Coronary artery (tissue), 2 donors: Measurements from ENCODE around the gene CYFIP2.

Experiments
- DNase-seq: peaks from one replicate; pipeline ENCODE4 v3.0.0-alpha.2; 2017; ENCODE audit warnings: low spot score
- H3K27ac ChIP-seq, 2 donors: fragments of 200-600 bp; sonication (generic); one replicate each; pipeline ENCODE4 v1.5.1; 2016 to 2019
- H3K4me3 ChIP-seq: fragments of 200-600 bp; sonication (generic); 2 replicates; pipeline ENCODE4 v1.5.1; 2016; ENCODE audit warnings: mild to moderate bottlenecking, moderate library complexity
- TF ChIP-seq, protein P1 (sequence below): fragments of 200-600 bp; sonication (generic); IDR thresholded peaks from one replicate; pipeline ENCODE4 v1.5.1; 2019; ENCODE audit warnings: antibody characterized with exemption

CYFIP2 gene

DNA sequence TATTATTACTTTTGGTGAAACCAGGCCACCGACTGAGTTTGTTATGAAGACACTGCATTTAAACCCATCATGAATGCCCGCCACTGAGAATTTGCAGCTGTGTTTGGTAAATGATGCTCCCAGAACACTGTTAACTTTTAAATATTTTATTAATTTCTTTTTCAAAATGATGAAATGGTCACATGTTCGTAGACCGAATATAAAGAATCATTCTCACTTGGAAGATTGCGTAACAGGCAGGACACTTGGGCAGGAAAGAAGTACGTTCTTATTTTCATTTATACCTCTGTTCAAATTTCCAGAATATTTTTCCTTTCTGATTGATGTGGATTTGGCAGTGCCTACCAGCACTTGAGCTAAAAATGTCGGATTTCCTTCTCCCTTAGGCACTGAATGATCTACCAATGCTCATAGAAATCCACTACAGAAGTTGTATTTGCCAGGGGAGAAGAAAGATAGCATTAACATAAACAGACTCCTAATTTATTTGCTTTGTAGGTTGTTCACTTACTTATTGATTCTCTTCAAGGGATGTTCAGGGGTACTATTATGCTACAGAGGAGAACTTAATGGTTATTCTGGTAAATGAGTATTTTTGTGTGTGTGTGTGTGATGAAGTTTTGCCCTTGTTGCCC, 13.8 kb downstream of the CYFIP2 start:
- Histone ChIP-seq H3K27ac (peak overlapping the region; percentile 29 to 73), H3K4me3 (no peak overlapping the region)
- DNase-seq, result no peak
- TF ChIP-seq, protein P1, sequence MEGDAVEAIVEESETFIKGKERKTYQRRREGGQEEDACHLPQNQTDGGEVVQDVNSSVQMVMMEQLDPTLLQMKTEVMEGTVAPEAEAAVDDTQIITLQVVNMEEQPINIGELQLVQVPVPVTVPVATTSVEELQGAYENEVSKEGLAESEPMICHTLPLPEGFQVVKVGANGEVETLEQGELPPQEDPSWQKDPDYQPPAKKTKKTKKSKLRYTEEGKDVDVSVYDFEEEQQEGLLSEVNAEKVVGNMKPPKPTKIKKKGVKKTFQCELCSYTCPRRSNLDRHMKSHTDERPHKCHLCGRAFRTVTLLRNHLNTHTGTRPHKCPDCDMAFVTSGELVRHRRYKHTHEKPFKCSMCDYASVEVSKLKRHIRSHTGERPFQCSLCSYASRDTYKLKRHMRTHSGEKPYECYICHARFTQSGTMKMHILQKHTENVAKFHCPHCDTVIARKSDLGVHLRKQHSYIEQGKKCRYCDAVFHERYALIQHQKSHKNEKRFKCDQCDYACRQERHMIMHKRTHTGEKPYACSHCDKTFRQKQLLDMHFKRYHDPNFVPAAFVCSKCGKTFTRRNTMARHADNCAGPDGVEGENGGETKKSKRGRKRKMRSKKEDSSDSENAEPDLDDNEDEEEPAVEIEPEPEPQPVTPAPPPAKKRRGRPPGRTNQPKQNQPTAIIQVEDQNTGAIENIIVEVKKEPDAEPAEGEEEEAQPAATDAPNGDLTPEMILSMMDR, result no peak

DNA sequence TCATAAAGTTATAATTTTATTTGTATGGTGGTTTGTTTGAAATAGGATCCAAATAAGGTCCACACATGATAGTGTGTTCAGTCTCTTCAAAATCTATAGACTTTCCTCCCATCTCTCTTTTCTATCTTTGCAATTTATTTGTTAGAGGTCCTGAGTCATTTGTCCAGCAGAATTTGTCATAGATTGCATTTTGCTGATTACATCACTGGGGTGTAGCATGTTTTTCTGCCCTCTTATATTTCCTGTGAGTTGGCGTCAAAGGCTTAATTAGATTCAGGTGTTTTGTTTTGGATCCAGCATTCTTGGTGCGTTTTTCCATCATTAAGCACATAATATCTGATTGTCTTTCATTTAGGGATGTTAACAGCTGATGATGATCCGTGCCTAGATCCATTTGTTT, 15.0 kb downstream of the CYFIP2 start:
- no peak overlapping the region for H3K27ac ChIP-seq
- H3K4me3 ChIP-seq, result no peak overlapping the region
- DNase-seq, result no peak
- TF ChIP-seq, protein P1, result no peak

DNA sequence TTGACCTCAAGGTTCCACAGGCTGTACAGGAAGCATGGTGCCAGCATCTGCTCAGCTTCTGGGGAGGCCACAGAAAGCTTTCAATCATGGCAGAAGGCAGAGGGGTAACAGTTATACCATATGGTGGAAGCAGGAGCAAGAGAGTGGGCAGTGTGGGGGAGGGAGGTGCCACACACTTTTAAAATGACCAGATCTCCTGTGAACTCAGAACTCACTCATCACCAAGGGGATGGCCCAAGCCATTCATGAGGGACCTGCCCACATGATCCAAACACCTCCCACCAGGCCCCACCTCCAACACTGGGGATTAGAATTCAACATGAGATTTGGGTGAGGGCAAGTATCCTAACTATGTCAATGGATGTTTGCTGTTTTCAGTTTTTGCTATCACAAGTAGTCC, 16.2 kb downstream of the CYFIP2 start:
- DNase-seq, result no peak
- TF ChIP-seq, protein P1, result no peak
- Histone ChIP-seq H3K27ac (no peak overlapping the region), H3K4me3 (no peak overlapping the region)

DNA sequence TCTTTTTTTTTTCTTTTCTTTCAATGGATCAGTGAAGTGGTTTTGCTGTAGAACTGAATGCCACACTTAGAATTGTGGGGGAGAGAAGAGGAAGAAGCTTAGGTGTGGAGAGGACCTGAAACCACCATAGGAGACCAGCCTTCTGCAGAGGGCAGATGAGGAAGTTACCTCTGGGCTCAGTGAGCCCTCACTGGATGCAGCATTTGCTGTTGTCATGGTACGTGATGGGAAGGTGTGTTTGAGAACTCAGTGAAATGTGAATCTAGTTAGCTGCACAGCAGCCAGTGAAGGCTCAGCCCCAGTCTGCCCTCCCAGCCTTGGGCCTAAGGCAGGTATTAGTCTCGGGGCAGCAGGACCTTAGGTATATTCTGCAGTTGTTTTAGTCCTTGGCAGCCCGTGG, 17.5 kb downstream of the CYFIP2 start:
- TF ChIP-seq, protein P1, result no peak
- Histone ChIP-seq H3K27ac (no peak overlapping the region), H3K4me3 (no peak overlapping the region)
- DNase-seq, result no peak

DNA sequence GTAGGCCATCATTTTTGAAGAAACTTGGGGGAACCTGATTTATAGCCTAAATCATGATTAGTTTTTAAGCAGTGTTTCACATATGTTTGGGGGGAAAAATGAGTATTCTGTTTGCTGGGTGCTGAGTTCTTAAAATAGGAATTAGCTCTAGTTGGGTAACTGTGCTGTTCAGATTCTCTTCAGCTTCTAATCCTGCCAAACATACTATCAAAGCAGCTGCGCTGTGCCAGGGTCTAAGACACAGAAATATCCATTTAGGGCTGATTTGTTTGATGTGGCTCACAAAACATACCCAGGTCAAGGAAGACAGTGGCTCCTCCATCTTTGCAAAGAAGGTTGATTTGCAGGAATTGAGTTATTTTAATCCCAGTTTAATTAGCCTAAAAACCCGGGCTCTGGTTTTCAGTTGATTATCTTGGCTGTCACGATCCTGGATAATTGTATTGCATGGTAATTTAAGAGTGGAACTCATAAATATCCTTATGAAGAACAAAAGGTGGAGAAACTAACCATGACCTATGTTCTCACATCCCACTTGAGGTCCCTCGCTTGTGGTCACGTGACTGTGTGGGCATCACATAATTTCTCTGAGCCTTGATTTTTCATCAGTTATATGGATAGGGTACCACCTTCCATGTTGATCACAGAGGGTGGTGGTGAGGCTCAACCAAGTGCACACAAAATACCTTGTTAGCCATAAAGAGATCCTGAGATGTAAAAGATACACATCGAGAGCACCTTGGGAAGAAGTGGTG, 18.7 kb downstream of the CYFIP2 start:
- Histone ChIP-seq H3K27ac (peak overlapping the region in 1 of 2 donors; percentile 55), H3K4me3 (no peak overlapping the region)
- TF ChIP-seq, protein P1, result no peak

DNA sequence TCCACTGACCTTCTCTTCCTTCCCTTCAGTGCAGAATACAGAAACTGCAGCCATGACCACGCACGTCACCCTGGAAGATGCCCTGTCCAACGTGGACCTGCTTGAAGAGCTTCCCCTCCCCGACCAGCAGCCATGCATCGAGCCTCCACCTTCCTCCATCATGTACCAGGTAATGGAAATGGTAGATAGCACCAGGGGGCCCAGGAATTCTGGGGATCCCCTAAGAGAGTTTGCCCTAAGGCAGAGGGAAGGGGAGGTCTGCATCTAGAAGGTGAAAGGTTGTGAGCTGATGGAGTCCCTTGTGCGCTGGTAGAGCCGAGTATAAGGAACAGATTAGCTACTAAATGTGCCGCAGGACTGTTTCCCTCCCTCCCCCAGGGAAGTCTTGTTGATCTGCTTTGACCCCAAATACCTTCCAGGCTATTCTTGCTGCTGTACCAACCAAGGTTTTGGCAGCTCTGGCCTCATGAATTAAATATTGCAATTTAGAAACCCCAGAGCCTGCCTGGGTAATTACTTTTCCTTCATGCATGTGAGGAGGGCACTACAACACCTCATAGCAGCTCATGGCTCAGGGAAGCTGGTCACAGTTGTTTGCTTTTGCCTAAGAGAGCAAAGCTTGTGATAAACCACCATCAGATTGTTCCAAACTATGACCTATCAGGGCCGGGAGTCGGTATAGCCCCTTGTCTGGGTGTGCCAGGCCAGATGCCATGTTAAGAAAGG, 19.6 kb downstream of the CYFIP2 start:
- H3K27ac ChIP-seq, result peak overlapping the region; percentile 7 to 55

More for the DNA sequence above, 18.7 kb downstream of the CYFIP2 start:
- no peak for DNase-seq

More for the DNA sequence above, 19.6 kb downstream of the CYFIP2 start:
- TF ChIP-seq, protein P1, result no peak
- no peak for DNase-seq
- H3K4me3 ChIP-seq, result peak overlapping the region; percentile 1
